ENCODE data around the gene TMEM161B. TPM values are rescaled to one million over a fixed set of nuclear protein-coding genes. Genes with fewer than 3 reads are reported as not detected.

TMEM161B gene
- total RNA-seq, 2 donors from 2014 or later = 6.4 to 11.7 TPM

GRCh38 chr5:88226881-88227450, 41.7 kb downstream of the TMEM161B start:
- no peaks in the 10 kb centered on the region for H3K9me3 ChIP-seq
- H3K36me3 ChIP-seq = peaks cover 4% of the 10 kb centered on the region
- DNase-seq (ENCODE audit: low spot score) = no peak
- no peaks in the 10 kb centered on the region for H3K4me1 ChIP-seq
- no peak overlapping the region for H3K4me3 ChIP-seq
- H3K27me3 ChIP-seq = no peaks in the 10 kb centered on the region
- no peak overlapping the region for H3K27ac ChIP-seq
- TF ChIP-seq CTCF (IDR thresholded peaks at IDR 0.05) = no peak

- Histone ChIP-seq H3K4me3 (no peak overlapping the region), H3K27me3 (no peaks in the 10 kb centered on the region), H3K4me1 (no peaks in the 10 kb centered on the region), H3K36me3 (no peaks in the 10 kb centered on the region), H3K27ac (no peak overlapping the region), H3K9me3 (no peaks in the 10 kb centered on the region)
- DNase-seq (ENCODE audit: low spot score) = no peak
- TF ChIP-seq CTCF (IDR thresholded peaks at IDR 0.05) = no peak
Measured at GRCh38 chr5:88214655-88215054, 54.0 kb downstream of the TMEM161B start.

- H3K36me3 ChIP-seq = peaks cover 4% of the 10 kb centered on the region
- H3K27me3 ChIP-seq = no peaks in the 10 kb centered on the region
- H3K4me1 ChIP-seq = no peaks in the 10 kb centered on the region
- DNase-seq (ENCODE audit: low spot score) = no peak
- no peaks in the 10 kb centered on the region for H3K9me3 ChIP-seq
- no peak for TF ChIP-seq CTCF (IDR thresholded peaks at IDR 0.05)
- H3K27ac ChIP-seq = no peak overlapping the region
- no peak overlapping the region for H3K4me3 ChIP-seq
Measured at GRCh38 chr5:88207575-88207974, 61.1 kb downstream of the TMEM161B start.

- H3K36me3 ChIP-seq = peaks cover 4% of the 10 kb centered on the region
- no peaks in the 10 kb centered on the region for H3K4me1 ChIP-seq
- no peak overlapping the region for H3K4me3 ChIP-seq
- TF ChIP-seq CTCF (IDR thresholded peaks at IDR 0.05) = no peak
- DNase-seq (ENCODE audit: low spot score) = no peak
- no peak overlapping the region for H3K27ac ChIP-seq
- H3K9me3 ChIP-seq = no peaks in the 10 kb centered on the region
- H3K27me3 ChIP-seq = no peaks in the 10 kb centered on the region
Measured at GRCh38 chr5:88203981-88204750, 64.5 kb downstream of the TMEM161B start.

- peaks cover 5% of the 10 kb centered on the region for H3K36me3 ChIP-seq
- no peak for TF ChIP-seq CTCF (IDR thresholded peaks at IDR 0.05)
Measured at GRCh38 chr5:88195636-88196035, 73.0 kb downstream of the TMEM161B start.

More at GRCh38 chr5:88195636-88196035, 73.0 kb downstream of the TMEM161B start:
- no peak for DNase-seq (ENCODE audit: low spot score)
- Histone ChIP-seq H3K27me3 (no peaks in the 10 kb centered on the region), H3K9me3 (no peaks in the 10 kb centered on the region), H3K4me3 (no peak overlapping the region), H3K27ac (no peak overlapping the region), H3K4me1 (no peaks in the 10 kb centered on the region)
